Nucleus accumbens (tissue), 56 donors: Measurements from ENCODE around the gene GRID1.

Experiments
- DNase-seq, 56 donors: peaks; one replicate each; lab custom pipeline; 2025; lab: John Stamatoyannopoulos, UW

The GRID1 gene

DNA sequence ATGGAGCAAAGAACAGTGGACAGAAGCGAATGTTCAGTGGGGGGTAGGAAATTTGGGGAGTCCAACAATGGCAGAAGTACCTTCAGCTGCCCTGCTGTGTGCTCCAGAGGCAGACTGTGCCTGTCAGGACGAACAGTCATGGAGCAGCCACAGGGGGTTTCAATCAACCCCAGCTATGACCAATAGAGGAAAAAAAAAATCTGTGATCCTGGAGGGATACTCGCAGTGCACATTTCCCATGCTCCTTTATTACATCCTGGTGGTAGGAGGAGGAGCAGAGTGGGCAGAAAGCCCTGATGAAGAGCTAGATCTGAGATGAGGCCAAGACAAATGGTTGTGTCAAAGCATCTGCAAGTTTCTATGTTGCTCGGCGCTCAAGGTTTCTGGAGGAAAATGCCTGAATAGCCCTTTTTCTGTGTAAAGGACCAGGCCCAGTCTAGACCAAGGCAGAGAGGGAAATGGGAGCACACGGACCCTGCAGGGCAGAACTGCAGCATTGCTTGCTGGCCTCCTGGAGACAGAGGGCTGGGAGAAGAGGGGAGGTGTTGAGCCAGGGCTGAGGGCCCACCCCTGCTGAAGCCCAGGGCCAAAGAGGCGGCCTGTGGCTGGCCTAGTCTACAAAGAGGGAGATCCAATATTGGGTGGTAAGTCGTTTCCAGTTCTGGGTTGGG is 201.5 kb downstream of the GRID1 start:
- no peak for DNase-seq

DNA sequence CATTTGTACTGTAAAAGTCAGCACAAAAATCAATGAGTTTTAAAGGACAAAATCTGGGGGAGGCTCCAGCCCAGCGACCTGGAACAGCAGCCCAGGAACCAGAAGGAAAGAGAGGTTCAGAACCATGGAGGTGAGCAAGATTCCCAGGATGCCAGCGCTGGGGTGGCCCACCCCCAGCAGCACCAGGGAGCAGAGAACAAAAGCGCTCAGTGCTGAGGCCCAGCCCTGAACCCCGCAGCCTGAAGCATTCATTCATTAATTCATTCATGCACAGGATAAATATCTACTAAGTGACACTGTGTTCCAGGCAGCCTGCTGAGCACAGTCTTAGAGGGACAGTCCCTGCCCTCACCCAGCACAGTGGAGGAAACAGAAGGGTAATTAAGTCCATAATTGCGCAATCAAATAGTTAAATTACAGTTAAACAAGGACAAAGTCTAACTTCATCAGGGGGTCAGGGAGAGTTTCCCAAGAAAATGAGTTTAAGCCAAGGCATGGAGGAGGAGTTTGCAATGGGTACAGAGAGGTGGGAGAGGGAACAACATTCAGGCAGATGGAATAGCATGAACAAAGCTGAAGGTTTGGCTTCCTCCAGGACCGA is 202.3 kb downstream of the GRID1 start:
- DNase-seq = no peak

DNA sequence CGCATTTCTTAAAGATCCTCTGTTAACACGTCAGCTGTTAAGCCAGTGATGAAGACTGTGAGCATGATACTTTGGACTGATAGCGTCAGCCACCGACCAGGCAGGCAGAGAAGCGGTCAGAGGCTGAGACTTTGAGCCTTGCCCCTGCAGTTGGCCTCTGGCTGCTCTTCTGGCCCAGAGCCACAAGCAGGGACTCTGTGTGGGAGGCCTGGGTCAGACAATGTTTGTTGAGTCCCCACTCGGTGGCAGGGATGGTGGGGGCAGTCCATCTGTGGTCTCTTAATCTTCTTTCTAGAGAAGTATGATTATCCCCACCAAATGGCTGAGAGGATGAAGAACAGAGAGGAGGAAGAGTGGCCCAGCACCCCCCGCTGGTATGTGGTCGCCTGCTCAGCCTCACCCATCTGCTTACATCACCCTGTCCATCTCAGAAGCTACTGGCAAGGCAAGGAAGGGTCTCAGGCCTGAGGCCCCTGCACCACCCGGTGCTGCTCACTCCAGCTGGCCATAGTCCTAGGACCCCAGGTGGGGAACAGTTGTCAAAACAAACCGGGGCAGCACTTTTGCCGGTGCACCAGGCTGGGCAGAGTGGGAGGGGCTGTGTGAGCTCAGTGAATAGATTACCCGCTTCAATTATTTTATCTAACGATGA is 202.9 kb downstream of the GRID1 start:
- no peak for DNase-seq

DNA sequence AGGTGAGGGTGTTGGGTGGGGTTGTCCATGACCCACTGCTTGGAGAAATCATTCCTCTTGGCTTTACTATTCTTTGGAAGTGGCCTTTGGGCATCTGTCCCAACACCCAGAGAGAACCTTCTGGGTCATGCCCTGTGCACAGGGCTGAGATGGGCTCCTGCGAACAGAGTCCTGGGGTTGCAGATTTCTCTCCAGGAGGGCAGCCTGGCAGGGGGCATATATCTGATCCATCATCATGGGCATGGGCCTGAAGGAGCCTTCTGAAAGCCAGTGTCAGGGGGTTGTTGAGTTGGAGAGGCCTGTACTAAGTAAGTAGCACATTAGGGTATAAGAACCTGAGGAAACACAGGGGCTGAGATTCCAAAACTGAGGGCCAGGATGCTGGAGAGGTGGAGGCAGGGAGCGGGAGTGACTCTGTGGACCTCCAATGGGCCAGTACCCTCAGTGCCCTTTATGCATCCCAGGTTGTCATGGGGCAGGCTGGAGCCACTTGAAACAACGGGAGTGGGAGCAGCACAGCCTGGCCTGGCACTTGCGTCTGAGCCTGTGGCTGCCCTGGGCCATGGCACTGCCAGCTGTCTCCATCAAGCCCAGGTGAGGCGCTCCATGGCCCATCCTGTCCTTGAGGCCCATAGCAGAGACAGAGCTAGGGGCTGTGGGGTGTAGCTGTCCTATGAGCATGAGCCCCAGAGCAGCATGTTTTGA is 203.7 kb downstream of the GRID1 start:
- no peak for DNase-seq

DNA sequence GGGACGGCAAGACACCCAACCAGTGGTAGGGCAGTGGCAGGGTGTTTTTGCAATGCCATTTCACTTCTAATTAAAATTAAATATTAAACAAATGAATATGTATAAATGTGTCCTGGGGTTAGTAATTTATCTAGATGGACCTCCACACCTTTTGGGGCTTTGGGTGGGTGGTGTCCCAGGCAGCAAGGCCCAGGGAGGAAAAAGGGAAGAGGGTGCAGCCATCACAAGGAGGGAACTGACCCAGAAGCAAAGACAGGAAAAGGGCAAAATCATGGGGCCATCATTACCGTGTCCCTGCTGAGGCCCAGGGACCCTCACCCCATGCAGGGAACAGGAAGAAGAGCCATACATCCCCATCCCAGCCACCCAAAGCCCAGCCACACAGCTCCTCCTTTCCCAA is 204.6 kb downstream of the GRID1 start:
- DNase-seq = no peak

GRCh38 chr10:86160890-86161585 is 205.6 kb downstream of the GRID1 start:
- peak in 3 of 56 donors; percentile 16 to 30 (median 23) for DNase-seq

DNA sequence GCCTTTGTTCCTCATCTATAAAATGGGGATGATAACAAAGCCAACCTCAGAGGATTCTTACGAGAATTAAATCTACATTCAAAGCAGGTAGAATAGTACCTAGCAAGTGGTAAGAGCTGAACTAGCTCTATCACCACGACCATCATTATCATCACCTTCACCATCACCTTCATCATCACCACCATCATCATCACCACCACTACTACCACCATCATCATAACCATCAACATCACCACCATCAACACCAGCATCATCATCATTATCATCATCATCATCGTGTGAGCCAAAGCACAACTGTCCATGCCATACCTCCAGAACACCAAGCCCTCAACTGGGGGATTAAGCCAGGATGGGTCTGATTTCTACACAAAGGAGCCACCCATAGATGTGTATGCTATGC is 206.8 kb downstream of the GRID1 start:
- no peak for DNase-seq

DNA sequence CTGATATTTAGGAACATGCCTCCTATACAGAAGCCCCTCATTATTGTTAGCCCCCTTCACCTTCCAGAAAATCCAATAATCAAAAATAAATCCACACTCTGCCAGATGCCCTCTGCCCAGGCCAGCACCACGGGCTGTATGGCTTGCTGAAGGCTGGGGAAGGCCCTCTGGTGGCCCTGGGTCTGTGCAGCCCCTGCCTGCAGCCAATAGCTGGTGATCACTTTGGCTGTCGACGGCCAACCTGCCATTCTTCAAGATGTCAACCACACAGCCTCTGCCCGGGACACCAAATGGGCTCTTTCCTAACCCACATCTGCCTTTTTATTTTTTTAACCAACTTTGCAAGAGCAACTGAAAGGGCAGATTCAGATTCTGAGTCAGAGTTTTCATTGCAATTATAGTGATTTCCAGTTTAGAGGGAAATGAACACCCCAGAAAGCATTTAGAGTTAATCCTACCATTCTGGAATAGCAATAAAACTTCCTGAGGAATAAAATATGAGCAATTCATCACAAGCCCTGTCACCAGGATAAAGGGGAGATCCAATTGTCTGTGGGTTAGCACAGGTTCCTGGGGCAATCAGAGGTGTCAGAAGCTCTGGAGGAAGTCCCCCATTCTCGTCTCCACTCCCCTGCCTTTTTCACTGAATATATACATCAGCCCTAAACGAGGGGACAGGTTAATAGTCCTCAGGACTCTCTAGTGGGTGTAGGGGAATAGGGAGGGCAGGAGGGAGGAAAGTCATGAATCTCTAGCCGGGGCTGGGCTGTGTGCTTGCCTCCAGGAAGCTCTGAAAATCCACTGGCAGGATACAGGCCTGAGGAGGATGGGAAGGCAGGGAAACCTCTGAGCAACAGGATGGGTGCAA is 211.3 kb downstream of the GRID1 start:
- DNase-seq = no peak

DNA sequence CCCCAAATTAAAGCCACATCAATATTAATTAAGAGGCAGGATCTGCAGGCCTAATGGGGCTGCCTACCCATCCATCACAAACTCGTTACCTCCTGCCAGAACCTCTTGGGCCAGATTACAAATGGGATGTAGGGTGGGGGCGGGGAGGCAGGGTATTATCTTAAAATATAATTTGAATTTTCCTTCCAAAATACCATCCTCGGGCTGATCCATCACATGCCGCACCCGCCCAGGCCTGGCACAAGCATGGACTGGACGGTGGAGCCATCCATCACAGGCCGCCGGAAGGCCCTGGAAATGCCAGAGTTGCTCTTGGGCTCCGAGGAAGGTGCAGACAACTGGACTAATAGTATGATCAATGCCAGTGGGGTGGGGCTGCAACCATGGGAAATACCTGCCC is 212.8 kb downstream of the GRID1 start:
- DNase-seq = no peak

DNA sequence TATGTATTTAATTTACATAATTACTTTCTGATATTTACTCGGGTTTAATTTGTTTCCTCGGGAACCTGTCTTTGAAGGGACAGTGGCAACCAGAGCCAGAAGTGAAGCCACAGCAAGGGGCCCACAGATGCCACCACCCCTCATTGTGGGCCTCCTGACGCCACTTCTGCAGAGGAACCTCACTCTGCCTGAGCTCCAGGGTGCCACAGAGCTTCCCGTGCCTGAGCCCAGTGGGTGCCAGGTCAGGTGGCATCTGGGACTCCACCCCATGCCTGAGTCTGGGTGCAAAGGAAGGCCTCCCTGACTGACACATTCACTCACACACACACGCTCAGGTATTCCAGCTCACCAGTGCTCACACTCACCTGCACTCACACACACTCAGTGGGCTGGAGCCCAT is 213.7 kb downstream of the GRID1 start:
- no peak for DNase-seq

- DNase-seq = no peak
Observed at GRCh38 chr10:86152354-86152753, 214.2 kb downstream of the GRID1 start.

DNA sequence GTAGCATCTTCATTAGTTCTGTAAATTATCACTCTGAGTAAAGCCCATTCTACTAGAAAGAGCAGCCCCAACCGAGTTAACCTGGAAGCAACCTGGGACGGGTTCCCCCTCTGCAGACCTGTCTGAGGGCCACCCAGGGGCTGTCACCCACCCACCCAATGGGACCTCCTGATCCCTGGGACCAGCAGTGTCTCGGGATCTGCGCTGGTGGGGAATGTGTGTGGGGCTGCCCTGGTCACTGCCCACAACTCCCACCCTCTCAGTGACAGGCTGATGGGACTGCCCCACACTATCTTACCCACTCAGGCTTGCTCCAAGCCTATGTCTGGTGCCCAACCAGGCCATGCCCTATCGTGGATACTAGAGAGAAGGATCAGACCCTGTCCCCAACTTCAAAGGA is 215.0 kb downstream of the GRID1 start:
- DNase-seq = no peak

DNA sequence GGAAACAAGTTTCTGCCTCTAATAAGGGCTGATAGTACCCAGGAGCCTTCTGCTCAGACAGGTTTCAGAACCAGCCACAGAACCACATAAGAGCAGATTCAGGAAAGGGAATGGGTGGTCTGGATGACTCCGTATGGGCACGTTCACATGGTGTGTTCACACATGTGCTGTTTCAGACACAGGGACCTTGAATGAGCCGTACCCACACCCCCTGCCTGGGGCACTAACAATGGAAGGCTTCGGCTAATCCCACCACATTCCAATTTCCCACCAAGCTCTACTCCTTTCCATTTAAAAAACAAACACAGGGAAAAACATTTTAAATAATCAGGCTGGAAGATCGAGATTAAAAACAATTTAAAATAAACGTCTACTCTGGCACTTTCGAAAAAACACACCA is 217.3 kb downstream of the GRID1 start:
- no peak for DNase-seq

DNA sequence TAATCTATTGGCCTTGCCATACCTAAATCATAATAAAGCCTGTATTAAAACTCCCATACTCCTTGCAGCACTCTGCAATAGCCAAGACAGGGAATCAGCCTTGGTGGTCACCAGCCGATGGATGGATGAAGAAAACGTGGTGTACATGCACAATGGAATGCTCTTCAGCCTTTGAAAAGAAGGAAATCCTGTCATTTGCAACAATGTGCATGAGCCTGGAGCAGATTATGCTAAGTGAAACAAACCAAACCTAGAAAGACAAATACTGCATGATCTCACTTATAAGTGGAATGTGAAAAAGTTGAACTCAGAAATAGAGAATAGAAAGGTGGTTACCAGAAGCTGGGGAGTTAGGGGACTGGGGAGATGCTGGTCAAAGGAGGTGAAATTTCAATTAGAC is 218.5 kb downstream of the GRID1 start:
- DNase-seq = no peak

DNA sequence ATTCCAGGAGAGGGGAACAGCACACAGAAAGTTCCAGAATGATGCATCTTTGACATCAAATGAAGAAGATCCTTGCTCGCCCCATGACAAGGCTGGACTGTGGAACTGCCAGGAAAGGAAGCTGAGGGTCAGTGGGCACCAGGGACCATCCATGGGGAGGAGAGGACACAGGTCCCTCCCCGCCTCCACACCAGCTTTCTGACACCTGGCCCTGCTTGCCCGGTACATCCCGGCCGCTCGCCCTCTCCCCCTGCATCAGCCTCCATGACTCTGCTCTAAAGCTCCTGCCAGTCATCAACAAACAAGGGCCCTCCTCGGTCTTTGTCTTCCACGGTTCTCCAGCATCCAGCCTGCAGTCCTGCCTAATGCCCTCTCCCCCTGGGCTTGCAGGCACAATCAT is 222.3 kb downstream of the GRID1 start:
- no peak for DNase-seq

GRCh38 chr10:86141896-86142295 is 224.7 kb downstream of the GRID1 start:
- no peak for DNase-seq

DNA sequence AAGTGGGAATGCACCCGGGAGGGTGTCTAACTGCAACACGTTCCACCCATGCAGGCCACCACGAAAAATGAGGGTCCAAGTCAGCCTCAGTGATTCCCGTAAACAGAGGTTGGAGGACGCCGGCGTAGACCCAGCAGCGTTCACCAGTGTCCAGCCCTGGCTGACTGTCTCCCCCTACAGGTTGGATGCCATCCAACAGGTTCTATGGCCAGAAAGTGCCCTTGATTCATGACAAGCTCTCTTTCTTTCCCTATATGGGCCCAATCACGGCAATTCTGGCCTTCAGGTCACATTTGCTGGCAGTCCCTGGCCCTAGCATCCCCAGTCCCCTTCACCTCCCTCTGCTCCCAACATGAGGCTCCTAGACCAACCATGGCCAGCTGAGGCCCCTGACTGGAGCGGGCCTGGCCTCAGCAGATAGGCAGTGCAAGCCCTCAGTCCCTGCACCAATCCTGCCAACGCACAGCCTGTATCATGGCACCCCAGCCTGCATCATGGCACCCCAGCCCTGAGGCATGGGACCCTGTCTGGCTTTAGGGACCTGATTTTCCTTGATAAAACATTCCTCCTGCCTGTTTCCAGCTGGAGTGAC is 227.4 kb downstream of the GRID1 start:
- peak in 34 of 56 donors; percentile 7 to 52 (median 22) for DNase-seq

- DNase-seq = no peak
Observed at GRCh38 chr10:86138551-86139065, 228.0 kb downstream of the GRID1 start.

- DNase-seq = no peak
Observed at GRCh38 chr10:86137561-86137960, 229.0 kb downstream of the GRID1 start.
